Right renal pelvis (tissue), 4 donors: ENCODE data around the gene THAP8. TPM values are rescaled to one million over a fixed set of nuclear protein-coding genes. Genes with fewer than 3 reads are reported as not detected.

ENCODE experiments used
- DNase-seq, 4 donors: peaks; one replicate each; pipeline ENCODE4 v3.0.0-alpha.2; 2013; ENCODE audit warnings: low read depth in 4 of 4, low spot score in 3 of 4, missing footprints in 1 of 4
- polyA plus RNA-seq, 4 donors: library from polyadenylated mRNA; unstranded; fragments of 120-200 nt; gene quantifications; one replicate each; pipeline ENCODE4 v1.2.1, GENCODE V29; 2013; ENCODE audit not compliant: insufficient read length in 4 of 4

Gene THAP8
- 10 to 100 TPM; 11.6 to 17.0 (median 12.3) TPM for polyA plus RNA-seq

DNA sequence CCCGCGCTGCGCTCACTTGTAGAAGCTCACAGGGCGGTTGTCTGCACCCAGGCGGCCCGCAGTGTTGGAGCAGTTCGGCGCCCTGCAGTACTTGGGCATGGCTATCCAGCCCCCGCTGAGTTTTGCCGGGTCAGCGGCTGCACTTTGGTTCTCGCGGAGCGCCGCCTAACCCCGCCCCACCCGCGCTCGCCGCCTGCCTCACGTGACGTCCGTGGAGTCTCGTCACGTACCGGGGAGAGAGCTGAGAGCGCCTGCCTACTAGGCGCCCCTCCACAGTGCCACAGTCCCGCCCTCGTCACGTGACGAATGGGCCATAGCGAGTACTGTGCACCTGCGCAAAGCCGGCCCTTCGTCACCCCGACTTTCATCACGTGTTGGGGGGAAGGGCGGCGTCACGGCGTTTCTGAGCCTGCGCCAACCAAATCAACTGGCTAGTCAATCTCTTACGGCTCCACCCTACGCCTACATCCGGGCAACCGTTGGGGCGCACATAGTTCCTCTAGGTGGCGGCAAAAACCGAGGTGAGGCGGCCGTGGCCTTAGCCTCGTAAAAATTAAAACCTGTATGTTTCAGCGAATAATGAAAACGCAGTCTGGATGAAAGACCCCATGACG lies at the start of gene THAP8:
THAP8 (minus strand) TSS at position 167 of the 614 bp plus-strand sequence; CDS start at position 99, 68 bp downstream.
- DNase-seq = peak; percentile 99 to 100 (median 99)

- DNase-seq = no peak
These were observed 49.0 kb upstream of the THAP8 start for GRCh38 chr19:36103040-36103626.

DNA sequence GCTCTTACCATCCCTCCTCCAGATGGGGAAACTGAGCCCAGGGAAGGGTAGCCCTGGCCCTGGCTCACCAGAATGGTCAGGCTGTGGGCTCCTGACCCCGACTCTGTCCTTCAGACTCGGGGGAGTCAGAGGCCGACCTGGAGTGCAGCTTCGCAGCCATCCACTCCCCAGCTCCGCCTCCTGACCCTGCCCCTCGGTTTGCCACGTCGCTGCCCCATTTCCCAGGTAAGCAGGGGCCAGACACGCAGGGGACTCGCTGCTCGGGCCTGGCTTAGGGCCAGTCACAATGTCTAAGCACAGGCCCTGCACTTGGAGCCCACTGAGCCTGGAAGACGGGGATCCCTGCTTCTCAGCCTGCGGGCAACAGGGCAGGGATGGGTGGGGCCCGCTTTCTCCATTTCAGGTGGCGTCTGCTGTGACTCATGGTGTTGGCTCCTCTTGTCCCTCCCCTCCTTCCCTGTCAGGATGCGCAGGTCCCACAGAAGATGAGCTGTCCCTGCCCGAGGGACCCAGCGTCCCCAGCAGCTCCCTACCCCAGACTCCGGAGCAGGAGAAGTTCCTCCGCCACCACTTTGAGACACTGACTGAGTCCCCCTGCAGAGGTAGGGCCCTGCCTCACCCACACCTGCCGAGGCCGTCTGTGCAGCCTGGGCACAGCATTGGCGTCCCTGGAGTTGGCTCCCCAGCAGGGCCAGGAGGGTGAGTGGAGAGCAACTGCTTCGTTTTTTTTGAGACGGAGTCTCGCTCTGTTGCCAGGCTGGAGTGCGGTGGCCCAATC lies 47.7 kb upstream of the THAP8 start:
- no peak for DNase-seq

GRCh38 chr19:36100476-36100875 lies 46.4 kb upstream of the THAP8 start:
- DNase-seq = no peak

DNA sequence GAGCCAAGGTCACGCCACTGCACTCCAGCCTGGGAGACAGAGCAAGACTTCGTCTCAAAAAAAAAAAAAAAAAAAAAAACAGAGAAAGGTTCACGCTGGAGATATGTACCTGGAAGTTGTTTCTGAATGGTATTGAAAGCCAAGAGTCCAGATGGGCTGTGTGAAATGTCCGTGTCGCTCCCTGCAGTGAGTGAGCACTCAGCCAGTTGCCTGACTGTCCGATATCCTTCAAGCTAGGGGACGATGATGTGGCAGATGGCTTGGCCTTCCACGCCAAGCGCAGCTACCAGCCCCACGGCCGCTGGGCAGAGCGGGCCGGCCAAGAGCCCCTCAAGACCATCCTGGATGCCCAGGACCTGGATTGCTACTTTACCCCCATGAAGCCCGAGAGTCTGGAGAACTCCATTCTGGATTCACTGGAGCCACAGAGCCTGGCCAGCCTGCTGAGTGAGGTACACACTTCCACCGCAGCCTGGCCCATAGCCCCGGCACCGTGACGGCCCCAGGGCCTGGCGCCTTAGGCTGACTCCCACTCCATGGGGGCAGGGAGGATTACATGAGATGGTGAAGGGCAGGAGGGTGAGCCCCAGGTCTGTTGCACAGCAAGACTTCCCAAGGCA lies 45.2 kb upstream of the THAP8 start:
- DNase-seq = no peak

DNA sequence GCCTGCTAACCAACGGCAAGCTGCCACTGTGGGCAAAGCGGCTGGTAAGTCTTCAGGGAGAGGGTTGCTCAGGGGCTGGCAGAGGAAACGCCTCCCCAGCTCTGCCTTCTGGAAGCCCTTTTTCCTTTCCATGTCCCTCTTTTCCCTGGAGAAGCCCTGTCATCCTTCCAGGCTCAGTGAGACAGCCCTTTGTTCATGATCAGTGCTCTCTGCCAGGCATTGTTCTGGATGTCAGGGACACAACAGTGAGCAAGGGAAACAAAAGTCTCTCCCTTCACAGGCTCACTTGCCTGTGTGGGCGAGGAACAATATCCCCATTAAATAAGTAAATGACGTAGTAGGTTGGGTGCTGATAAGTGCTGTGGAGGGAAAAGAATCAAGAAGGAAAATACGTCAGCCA lies 43.0 kb upstream of the THAP8 start:
- DNase-seq = no peak

GRCh38 chr19:36093687-36094086 lies 39.6 kb upstream of the THAP8 start:
- no peak for DNase-seq

GRCh38 chr19:36093146-36093662 lies 39.1 kb upstream of the THAP8 start:
- DNase-seq = no peak

GRCh38 chr19:36092566-36092965 lies 38.5 kb upstream of the THAP8 start:
- DNase-seq = no peak

DNA sequence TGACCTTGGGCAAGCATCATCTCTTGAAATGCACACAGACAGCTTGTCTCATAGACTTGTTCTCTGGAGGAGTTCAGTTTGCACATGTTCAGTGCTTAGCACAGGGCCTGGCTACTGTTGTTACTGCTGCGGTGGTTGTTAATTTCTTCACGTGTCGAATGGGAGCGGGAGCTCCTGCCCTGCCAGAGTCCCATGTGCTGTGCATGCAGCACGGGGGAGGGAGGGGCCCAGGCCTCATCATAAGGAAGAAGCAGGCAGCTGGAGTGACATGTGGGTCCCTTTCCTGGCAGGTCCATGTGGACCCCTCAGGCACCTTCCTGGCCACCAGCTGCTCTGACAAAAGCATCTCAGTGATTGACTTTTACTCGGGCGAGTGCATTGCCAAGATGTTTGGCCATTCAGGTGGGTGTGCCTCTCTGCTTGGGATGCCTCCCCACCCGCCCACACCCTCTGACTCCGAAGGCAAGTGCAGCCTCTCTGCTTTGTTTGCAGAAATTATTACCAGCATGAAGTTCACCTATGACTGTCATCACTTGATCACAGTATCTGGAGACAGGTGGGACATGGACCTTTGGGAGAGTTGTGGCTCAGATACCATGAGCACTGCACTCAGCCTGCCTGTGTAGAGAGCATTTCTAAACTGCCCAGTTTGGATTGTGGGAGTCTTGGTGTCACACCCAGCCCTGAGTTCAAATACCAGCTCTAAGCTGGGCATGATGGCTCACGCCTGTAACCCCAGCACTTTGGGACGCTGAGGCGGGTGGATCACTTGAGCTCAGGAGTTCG lies 37.0 kb upstream of the THAP8 start:
- DNase-seq = no peak

DNA sequence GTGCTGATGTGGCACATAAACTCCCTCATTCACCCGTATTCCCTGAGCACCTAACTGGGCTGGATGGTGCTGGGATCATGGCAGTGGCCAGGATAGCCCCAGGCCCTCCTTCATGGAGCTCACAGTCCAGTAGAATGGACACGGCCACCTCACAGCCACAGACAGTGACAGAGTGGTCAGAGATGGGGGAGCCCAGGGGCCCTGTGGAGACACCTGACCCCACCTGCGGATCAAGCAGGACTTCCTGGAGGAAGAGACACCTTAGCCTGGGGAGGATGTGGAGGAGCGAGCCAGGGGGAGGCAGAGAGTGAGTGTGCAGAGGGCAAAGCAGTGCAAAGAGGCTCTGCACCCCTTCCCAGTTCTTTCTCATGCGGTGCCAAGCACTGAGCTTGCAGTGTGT lies 35.8 kb upstream of the THAP8 start:
- DNase-seq = no peak

DNA sequence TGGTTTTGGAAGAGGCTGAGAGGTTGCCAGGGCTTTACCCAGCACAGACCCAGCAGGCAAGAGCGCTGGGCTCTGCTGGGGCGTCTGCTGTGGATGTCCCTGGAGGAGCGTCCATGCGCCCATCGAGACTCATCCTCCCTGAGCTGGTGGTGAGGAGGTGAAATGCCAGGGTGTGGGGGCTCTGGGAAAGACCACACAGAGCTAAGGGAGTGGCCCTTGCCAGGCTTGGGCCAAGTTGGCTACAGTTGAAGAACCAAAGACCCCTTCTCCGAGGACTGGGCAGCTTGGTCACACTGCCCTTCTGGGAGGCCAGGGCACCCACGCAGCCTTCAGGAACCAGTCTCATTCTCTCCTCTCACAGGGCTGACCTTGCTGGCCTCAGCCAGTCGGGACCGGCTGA lies 32.2 kb upstream of the THAP8 start:
- no peak for DNase-seq

- DNase-seq = no peak
These were observed 30.3 kb upstream of the THAP8 start for GRCh38 chr19:36084231-36085009.

DNA sequence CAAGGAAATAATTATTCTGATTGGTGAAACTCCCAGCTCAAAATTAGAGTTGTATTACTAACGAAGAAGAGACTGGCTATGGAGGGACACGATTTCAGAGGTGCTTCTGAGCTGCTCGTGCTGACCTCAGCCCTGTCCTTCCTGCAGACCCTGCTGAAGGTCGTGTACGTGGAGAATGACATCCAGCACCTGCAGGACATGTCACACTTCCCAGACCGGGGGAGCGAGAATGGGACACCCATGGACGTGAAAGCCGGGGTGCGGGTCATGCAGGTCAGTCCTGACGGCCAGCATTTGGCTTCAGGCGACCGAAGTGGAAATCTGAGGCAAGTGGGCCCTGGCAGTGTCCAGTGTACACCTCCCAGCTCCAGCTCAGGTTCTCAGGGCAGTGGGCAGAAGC lies 28.8 kb upstream of the THAP8 start:
- DNase-seq = no peak

- no peak for DNase-seq
These were observed 27.8 kb upstream of the THAP8 start for GRCh38 chr19:36081894-36082293.

DNA sequence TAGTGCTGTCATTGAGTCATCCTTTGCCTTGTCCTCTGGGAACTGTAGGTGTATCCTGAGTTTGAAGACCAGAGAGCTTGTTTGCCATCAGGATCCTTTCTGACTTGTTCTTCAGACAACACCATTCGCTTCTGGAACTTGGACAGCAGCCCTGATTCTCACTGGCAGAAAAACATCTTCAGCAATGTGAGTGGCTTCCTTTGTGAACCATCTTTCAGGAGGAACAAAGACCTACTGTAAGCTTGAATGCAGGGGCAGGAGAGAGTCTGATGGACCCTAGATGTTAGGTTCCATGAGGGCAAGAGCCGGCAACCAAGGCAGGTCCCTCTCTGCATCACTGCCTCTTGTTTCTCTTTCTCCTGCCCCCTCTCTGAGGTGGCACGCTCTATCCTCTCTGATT lies 27.3 kb upstream of the THAP8 start:
- no peak for DNase-seq

DNA sequence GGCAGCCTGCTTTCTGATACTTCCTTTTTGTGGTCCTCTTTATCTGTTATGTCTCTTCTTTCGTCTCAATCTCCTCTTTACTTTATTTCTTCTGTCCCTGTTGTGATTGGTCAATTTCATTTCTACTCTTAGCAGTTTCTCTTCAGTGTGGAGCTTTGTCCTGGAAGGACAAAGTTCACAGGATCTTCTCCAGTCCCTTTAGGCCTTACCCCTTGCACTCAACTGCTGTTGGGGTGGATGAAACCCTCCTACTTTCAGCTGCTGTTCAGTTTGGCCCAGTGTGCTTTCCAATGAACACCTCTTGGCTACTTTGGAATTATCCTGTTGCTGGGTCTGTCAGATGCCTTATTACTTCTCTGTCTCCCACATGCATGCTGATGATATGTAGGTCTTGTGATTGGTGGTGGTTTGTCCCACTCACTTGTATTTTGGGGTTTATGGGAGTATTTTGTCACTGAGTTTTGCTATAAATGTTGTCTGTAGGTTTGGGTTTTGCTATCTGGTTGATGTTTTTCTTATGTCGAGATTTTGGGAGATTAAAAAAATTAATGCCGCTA lies 25.4 kb upstream of the THAP8 start:
- no peak for DNase-seq

- DNase-seq = no peak
These were observed 19.2 kb upstream of the THAP8 start for GRCh38 chr19:36073121-36073876.

DNA sequence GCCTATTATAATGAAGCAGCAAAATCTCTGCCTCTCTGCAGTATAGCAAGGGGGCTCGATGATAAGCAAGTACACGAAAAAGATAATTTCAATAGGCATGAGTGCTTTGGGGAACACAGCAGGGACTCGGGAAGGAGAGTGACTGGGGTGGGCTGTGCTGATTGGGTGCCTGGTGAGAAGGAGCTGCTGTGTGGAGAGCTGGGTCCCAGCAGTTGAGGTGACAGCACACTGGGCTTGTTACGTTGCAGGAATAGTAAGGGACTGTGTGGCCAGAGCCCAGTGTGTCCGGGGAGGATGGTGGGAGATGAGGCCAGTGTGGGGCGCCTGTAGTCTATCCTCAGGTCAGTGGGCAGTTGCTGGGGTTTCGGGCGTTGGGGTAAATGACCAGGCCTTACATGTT lies 18.0 kb upstream of the THAP8 start:
- DNase-seq = no peak
